ENCODE results near the gene C1orf35.

- no peak for TF ChIP-seq CTCF (conservative IDR thresholded peaks at IDR 0.05; ENCODE audit: low read depth, low read length)
- TF ChIP-seq EZH2phosphoT487 (IDR thresholded peaks at IDR 0.05; ENCODE audit: borderline replicate concordance, low read length): no peak
These were observed 49.2 kb upstream of the C1orf35 start for GRCh38 chr1:228152097-228152917.

Measured in PC-3 (cell line).